ENCODE data around the gene CYTIP.

The CYTIP gene

GRCh38 chr2:157443090-157443489 lies 799 bp downstream of the CYTIP start:
- no peak overlapping the region for H3K4me3 ChIP-seq (replicated peaks; ENCODE audit: low read depth, low read length)
- no peak for DNase-seq (ENCODE audit: low read depth)
- no peak for TF ChIP-seq CTCF (IDR thresholded peaks at IDR 0.05; ENCODE audit: low read length, missing control alignments)

DNA sequence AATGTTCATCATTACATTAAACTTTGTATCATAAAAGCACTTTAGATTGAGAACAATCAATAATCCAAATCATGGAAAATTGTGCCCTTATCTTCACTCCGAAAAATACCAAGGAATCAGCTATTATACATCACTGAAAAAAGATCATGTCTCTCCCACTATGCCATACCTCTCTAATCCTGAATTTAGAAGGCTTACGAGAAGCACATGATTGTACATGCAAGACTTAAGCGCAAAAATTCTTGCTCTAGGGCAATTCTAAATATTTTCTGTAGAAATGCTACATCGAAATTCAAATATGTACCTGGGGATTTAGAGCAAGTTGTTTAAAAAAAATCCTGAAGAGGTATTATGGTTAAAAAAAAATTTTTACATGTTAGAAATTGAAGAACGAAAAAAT lies 1.3 kb downstream of the CYTIP start:
- no peak for DNase-seq (ENCODE audit: low read depth)
- no peak overlapping the region for H3K4me3 ChIP-seq (replicated peaks; ENCODE audit: low read depth, low read length)
- no peak for TF ChIP-seq CTCF (IDR thresholded peaks at IDR 0.05; ENCODE audit: low read length, missing control alignments)

DNA sequence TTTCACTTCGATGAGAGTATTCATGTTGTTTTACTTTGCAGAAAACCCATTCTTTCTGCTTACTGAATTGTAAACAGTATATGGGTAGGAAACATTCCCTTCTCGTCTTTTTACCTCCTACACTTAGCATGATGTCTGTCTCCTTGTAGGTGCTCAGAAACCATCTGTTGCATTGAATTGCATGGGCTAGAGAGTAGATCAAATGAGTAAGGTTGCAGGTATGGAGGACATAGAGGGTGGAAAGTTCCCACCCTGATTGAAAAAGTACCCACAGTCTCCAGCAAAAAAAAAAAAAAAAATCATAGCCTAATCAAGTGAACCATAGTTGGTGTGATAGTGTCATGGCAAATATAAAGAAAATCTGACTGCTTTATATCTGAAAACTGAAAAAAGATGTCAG lies 1.7 kb downstream of the CYTIP start:
- no peak overlapping the region for H3K4me3 ChIP-seq (replicated peaks; ENCODE audit: low read depth, low read length)
- no peak for TF ChIP-seq CTCF (IDR thresholded peaks at IDR 0.05; ENCODE audit: low read length, missing control alignments)
- no peak for DNase-seq (ENCODE audit: low read depth)

- no peak overlapping the region for H3K4me3 ChIP-seq (replicated peaks; ENCODE audit: low read depth, low read length)
- DNase-seq (ENCODE audit: low read depth): peak; percentile 56
Measured at GRCh38 chr2:157441072-157441454, 2.8 kb downstream of the CYTIP start.

GRCh38 chr2:157440404-157441071 lies 3.4 kb downstream of the CYTIP start:
- no peak for DNase-seq (ENCODE audit: low read depth)
- TF ChIP-seq CTCF (IDR thresholded peaks at IDR 0.05; ENCODE audit: low read length, missing control alignments): no peak
- no peak overlapping the region for H3K4me3 ChIP-seq (replicated peaks; ENCODE audit: low read depth, low read length)

More at GRCh38 chr2:157441072-157441454, 2.8 kb downstream of the CYTIP start:
- no peak for TF ChIP-seq CTCF (IDR thresholded peaks at IDR 0.05; ENCODE audit: low read length, missing control alignments)

GRCh38 chr2:157439824-157440186 lies 4.1 kb downstream of the CYTIP start:
- no peak for TF ChIP-seq CTCF (IDR thresholded peaks at IDR 0.05; ENCODE audit: low read length, missing control alignments)
- no peak overlapping the region for H3K4me3 ChIP-seq (replicated peaks; ENCODE audit: low read depth, low read length)
- DNase-seq (ENCODE audit: low read depth): no peak
